Erythroblast (primary cell): ENCODE data around the gene ARHGAP42.

Source experiments
- GATA1 ChIP-seq: IDR thresholded peaks from 2 replicates; pipeline ENCODE4 v1.6.1; 2011; ENCODE audit warnings: low read depth, mild to moderate bottlenecking, control low read depth, low read length, moderate library complexity
- POLR2A ChIP-seq: IDR thresholded peaks from 2 replicates; pipeline ENCODE4 v1.6.1; 2011; ENCODE audit warnings: mild to moderate bottlenecking, low read length

DNA sequence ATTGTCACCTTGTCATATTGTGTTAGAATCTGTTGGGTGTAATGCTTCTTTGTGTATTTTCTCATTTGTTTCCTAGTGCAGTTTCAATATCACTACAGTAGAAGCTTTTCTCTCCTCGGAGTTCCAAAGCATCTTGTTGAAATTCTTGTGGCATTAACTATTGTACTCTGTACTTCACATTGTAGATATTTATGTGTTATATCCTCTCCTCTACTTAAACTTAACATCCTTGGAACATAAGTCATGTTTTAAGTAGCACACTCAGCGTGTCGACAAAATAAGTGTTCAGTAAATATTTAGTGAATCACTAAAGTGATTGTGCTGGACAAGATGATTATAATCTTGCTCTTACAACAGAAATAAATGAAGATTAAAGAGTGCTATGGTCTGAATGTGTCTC is 201.7 kb downstream of the ARHGAP42 start:
- TF ChIP-seq POLR2A (no peak), GATA1 (no peak)
